Thoracic aorta (tissue), 2 donors: Measurements from ENCODE around the gene LITAFD. TPM values are rescaled to one million over a fixed set of nuclear protein-coding genes. Genes with fewer than 3 reads are reported as not detected.

Source experiments
- ATAC-seq: fragments of 150-250 bp; one replicate; pipeline ENCODE4 v1.8.0; 2017; ENCODE audit warnings: low read depth; ENCODE audit not compliant: insufficient number of reproducible peaks, low FRiP score
- DNase-seq: peaks from one replicate; pipeline ENCODE4 v3.0.0-alpha.2; 2020; ENCODE audit warnings: low spot score
- H3K27ac ChIP-seq, 2 donors: fragments of 200-600 bp; sonication (generic); 1 replicate in 1 of 2; 2 replicates in 1 of 2; pipeline ENCODE4 v1.5.1; 2016; ENCODE audit warnings: mild to moderate bottlenecking in 2 of 2, moderate library complexity in 2 of 2
- H3K27me3 ChIP-seq: fragments of 200-600 bp; sonication (generic); replicated peaks from 2 replicates; pipeline ENCODE4 v1.6.0; 2016; ENCODE audit warnings: mild to moderate bottlenecking; ENCODE audit not compliant: insufficient read depth
- H3K36me3 ChIP-seq: fragments of 200-600 bp; sonication (generic); one replicate; pipeline ENCODE4 v1.5.1; 2016
- H3K4me1 ChIP-seq, 2 donors: fragments of 200-600 bp; sonication (generic); 1 replicate in 1 of 2; 2 replicates in 1 of 2; pipeline versions ENCODE4 v1.5.1 to v1.6.0; 2016; ENCODE audit warnings: low read depth in 2 of 2, mild to moderate bottlenecking in 1 of 2; ENCODE audit not compliant: control insufficient read depth in 1 of 2
- H3K4me3 ChIP-seq: fragments of 200-600 bp; sonication (generic); 2 replicates; pipeline ENCODE4 v1.5.1; 2016; ENCODE audit warnings: mild to moderate bottlenecking
- H3K9me3 ChIP-seq: fragments of 200-600 bp; sonication (generic); 2 replicates; pipeline ENCODE4 v1.5.1; 2016
- CTCF ChIP-seq: fragments of 200-600 bp; sonication (generic); IDR thresholded peaks from one replicate; pipeline ENCODE4 v1.5.1; 2019; ENCODE audit warnings: antibody characterized with exemption
- total RNA-seq, 2 donors: library from RNA; depleted of rRNA; stranded (reverse); fragments of >200 nt; gene quantifications; one replicate each; pipeline versions ENCODE4 v1.1.0 to v1.2.3, GENCODE V29; 2016

LITAFD gene
- total RNA-seq, 2 donors from 2014 or later = not detected

- DNase-seq = no peak
- Histone ChIP-seq H3K9me3 (no peaks in the 10 kb centered on the region), H3K27me3 (no peaks in the 10 kb centered on the region), H3K4me1 (peaks cover 0 to 7% of the 10 kb centered on the region in 2 donors), H3K4me3 (no peak overlapping the region), H3K36me3 (peaks cover 29% of the 10 kb centered on the region), H3K27ac (no peak overlapping the region)
- ATAC-seq = no peak
- TF ChIP-seq CTCF = no peak
These were observed 39.3 kb downstream of the LITAFD start for GRCh38 chr16:8921347-8921984.

- no peak for TF ChIP-seq CTCF
- no peaks in the 10 kb centered on the region for H3K9me3 ChIP-seq
- H3K27ac ChIP-seq = no peak overlapping the region
- H3K27me3 ChIP-seq = no peaks in the 10 kb centered on the region
- no peak for ATAC-seq
- H3K4me1 ChIP-seq = peaks cover 0 to 7% of the 10 kb centered on the region in 2 donors
- H3K36me3 ChIP-seq = peaks cover 29% of the 10 kb centered on the region
- DNase-seq = no peak
- H3K4me3 ChIP-seq = no peak overlapping the region
These were observed 41.0 kb downstream of the LITAFD start for GRCh38 chr16:8923199-8923598.

GRCh38 chr16:8924214-8924613 lies 42.1 kb downstream of the LITAFD start:
- Histone ChIP-seq H3K4me1 (peaks cover 0 to 7% of the 10 kb centered on the region in 2 donors), H3K27ac (no peak overlapping the region), H3K4me3 (no peak overlapping the region), H3K9me3 (no peaks in the 10 kb centered on the region), H3K36me3 (peaks cover 24% of the 10 kb centered on the region), H3K27me3 (no peaks in the 10 kb centered on the region)
- ATAC-seq (no peak), DNase-seq (no peak)
- TF ChIP-seq CTCF = no peak

GRCh38 chr16:8925455-8925854 lies 43.3 kb downstream of the LITAFD start:
- Histone ChIP-seq H3K27me3 (no peaks in the 10 kb centered on the region), H3K27ac (no peak overlapping the region), H3K36me3 (peaks cover 15% of the 10 kb centered on the region), H3K9me3 (no peaks in the 10 kb centered on the region), H3K4me3 (no peak overlapping the region), H3K4me1 (peaks cover 0 to 7% of the 10 kb centered on the region in 2 donors)
- DNase-seq = no peak
- no peak for TF ChIP-seq CTCF
- no peak for ATAC-seq

GRCh38 chr16:8926827-8927226 lies 44.7 kb downstream of the LITAFD start:
- H3K27me3 ChIP-seq = no peaks in the 10 kb centered on the region
- no peak overlapping the region for H3K4me3 ChIP-seq
- no peak for ATAC-seq
- H3K4me1 ChIP-seq = peaks cover 0 to 7% of the 10 kb centered on the region in 2 donors
- no peak for DNase-seq
- H3K27ac ChIP-seq = no peak overlapping the region
- no peaks in the 10 kb centered on the region for H3K9me3 ChIP-seq
- TF ChIP-seq CTCF = no peak
- peaks cover 7% of the 10 kb centered on the region for H3K36me3 ChIP-seq
